NK-92 treated with Interleukin-12 subunit alpha and Interleukin-12 subunit beta, amount 100 ng/mL, for 24 hours (cell line): ENCODE data around the gene DOCK2.
"Not testable (repeated sequence)": the region's sequence is repeated elsewhere in the genome, so short reads cannot be mapped to it uniquely, and the experiment has no call there.

ENCODE experiments used
- DNase-seq: peaks from one replicate; lab custom pipeline; 2025; lab: John Stamatoyannopoulos, UW

DOCK2 gene

DNA sequence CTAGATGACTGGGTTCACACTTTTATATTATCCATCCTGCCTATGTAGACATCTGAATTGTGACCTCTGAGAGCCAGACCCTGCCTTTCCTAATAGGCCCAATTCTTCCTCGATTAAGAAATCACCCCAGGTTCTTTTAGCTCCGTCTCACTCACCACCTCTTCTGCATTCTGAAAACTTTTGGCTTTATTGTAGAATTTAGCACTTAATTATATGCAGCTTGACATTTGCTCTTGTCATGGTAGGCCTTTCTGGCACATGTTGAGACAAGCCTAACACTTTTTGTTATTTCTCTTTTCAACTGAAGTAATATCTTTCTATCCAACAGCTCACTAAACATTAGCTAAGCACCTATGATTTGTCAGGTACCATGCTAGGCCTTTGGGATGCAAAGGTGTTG lies 180.0 kb downstream of the DOCK2 start:
- no peak for DNase-seq

DNA sequence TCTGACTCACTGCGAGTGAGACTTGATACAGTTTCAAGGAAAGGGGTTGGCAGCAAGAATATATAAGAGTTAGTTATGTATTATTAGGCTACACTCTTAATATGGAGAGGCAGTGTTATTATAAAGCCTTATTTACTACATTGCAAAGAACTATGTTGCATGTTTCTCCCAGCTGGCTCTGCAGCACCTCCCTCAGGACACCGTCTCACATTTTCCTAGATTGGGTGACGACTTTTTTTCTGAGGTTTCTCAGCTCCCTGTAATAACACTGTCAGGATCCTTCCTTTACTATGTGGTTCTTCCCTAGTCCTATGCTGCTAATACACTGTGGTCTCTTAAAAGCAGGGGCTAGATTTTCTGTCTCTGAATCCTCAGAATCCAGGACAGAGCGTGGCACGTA lies 189.5 kb downstream of the DOCK2 start:
- DNase-seq, result no peak

DNA sequence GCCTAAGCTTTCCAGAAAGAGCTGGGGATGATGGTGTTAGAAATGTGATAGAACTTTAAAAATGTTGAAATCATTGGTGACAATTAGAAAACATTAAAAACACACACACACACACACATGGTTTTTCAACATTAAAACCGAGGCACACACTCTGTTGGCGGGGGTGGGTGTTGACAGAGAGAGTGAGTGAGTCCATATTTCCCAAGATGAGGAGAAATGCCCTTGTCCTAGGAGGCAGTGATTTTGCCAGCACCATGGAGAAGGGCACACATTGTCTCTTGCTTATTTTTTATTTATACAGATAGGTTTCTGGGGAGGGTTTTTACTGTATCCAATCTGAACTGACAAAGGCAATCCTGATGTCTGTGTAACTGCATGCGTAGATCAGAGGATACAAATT lies 190.7 kb downstream of the DOCK2 start:
- no peak for DNase-seq

DNA sequence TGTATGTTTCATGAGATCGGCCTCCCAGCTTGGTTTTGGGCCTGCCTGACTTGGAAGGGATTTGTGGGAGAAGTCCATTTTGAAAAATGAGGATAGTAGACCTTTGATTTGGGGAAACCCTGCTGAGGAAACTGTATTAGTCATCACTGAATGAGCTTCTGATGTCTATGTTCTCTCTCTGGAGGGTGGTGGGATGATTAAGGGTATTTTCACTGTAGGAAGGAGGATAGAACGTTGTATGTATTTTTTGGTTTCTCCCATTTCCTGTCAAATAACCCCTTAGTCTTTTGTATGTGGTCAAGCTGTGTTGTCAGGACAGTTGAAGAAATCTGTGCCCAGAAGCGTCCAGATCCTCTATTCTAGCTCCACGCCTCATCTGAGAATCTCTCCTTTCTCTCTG lies 191.3 kb downstream of the DOCK2 start:
- no peak for DNase-seq

DNA sequence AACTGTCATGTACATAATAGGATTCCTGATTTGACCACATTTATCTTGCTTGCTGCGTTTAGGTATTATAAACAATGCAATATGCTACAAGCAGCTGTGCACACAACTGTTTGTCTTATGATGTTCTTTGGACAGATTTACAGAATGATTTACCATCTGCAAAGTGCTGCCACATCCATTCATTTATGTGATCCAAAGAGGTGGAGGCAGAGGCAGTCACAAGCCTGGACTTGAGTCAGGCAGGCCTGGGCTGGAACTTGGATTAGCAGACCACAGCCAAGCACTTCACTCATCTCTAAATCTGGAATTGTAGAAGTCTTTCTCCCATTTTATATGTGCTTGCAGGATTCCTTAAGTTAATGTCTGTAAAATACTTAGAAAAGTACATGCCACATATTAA lies 194.3 kb downstream of the DOCK2 start:
- DNase-seq, result no peak

DNA sequence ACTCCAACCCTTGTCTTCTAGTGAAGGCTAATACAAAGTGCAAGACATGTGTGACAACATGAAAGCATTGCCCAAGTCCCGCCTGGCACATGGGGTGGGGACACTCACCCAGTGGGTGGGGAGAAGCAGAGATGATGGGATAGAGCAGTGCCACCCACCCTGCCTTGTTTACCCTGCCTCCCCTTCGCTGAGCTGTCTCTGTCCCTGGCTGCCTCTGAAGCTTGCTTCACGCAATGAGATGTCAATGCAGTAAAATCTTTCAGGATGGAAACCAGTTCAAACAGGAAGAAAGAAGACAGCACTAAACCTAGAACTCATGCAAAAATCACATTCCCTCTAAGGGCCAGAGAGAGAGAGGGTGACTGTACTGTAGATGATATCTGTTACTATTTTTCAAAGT lies 195.2 kb downstream of the DOCK2 start:
- DNase-seq, result no peak

DNA sequence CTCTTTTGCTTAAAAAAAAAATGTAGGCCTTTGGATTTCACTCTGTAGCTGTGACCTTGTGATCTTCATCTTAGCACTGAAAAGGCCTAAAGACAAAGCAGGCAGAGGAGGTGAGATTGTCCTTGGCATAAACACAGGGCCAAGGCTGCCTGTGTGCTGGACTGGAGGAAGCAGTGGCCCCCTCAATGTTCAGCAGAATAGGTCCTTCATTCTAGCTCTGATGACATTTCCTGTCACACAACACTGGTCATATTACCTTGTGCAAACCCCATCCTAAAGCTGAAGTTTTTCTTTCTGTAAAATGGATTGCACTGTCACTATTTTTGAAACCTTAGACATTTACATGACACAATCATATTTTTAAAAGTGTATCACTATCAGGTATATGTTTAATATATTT lies 195.8 kb downstream of the DOCK2 start:
- peak; percentile 3 for DNase-seq

DNA sequence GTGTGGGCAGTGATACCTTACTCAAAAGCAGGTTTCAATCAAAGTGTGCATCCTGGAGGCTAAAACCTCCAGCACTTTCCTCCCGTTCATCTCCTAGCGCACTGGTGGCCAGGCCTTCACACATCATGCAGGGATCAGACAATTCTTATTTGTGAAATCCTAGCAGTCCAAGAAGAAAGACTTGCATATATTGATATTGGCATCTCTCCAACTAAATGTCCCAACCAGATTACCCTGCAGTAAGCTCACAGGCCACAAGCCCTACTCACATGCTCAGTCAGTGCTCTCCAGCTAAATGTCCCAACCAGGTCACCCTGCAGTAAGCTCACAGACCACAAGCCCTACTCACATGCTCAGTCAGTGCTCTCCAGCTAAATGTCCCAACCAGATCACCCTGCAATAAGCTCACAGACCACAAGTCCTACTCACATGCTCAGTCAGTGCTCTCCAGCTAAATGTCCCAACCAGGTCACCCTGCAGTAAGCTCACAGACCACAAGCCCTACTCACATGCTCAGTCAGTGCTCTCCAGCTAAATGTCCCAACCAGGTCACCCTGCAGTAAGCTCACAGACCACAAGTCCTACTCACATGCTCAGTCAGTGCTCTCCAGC lies 196.7 kb downstream of the DOCK2 start:
- not testable (repeated sequence) for DNase-seq

DNA sequence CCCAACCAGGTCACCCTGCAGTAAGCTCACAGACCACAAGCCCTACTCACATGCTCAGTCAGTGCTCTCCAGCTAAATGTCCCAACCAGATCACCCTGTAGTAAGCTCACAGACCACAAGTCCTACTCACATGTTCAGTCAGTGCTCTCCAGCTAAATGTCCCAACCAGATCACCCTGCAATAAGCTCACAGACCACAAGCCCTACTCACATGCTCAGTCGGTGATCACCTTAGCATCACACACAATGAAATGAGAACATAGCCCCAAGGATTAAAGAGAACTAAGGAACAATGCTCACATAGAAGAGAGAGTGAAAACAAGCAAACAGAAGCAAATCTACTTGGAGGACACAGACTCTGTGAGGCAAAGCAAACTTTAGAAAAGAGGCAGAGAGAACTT lies 197.5 kb downstream of the DOCK2 start:
- DNase-seq, result peak; percentile 41

DNA sequence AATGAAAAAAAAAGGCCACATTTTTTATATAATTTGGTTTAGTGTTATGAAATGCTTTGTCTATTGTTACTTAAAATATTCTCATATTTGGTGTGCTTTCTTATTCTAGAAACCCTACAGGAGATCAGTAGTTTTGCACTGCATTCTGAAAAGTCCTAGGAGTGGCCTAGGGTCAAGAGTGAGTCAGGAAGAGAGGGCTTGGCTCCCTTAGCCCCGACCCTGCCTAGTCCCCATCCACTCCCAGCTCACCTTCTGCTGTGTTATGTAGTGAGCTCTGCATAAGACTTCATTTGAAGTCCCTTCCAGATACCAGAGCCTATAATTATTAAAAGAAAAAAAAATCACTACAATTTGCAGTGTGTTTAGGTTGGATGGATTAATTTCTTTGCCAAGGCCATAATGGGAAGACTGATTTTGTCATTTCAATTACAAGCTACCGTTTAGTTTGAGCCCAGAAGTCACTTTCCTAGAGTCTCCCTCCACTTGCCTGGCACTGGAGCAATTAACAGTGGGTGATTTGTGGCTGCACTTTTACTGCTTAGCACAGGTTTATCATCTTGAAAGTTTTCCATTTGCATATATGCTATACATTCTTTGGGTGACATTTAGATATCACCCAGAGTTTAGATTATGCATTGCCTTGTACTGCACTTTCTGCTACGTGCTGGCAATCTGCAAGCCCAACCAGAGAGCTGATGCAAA lies 199.9 kb downstream of the DOCK2 start:
- no peak for DNase-seq

DNA sequence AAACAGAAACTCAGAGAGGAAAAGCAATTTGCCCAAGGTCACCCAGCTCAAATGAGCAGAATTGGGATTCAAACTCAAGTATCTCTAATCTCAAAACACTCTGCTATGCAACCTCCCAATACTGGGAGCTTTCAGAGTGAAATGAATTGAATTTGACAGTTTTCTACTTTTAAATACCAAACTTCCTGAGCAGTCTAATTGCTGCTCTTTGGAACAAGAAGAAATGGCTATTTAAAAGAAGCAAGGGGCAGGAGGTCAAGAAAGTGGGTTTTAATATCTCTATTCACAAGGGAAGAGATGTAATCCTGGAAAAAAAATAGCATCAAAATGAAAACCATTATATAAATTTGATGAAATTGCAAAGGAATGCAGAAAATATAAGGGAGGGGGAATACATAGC lies 200.6 kb downstream of the DOCK2 start:
- DNase-seq, result no peak

DNA sequence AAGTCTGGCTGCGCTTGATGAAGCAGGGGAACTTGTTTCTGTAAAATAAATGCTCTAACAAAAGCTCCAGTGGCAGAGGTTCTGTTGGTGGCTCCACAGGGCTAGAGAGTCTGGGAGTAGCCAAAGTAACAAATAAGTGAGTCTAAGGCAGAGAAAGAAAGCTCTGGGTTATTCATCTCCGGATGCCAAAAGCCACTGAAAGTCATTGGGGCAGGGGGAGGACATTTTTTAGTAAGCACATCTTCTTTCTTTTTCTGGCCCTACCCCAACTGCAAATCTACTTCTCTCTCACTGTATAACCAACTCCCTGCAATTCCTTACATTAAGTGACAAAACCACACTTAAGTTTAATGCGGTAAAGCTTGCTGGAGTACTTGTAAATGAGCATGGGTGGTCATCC lies 201.6 kb downstream of the DOCK2 start:
- DNase-seq, result no peak

DNA sequence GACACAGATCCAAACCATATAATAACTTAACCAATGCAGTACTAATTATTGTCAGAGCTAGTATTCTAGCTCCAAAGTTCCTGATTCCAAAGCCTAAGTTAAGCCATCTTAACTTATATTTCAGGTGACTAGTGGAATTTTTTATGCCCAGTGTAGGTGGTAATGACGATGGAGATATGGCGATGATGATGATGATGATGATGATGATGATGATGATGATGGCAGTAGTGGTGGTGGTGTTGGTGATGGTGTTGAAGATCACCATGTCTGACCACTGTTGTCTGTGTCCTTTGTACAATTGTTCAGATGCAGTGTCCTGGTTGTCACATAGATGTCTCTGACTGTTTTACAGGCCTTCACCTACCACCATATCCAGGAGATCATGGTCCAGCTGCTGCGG lies 203.3 kb downstream of the DOCK2 start:
- DNase-seq, result no peak

DNA sequence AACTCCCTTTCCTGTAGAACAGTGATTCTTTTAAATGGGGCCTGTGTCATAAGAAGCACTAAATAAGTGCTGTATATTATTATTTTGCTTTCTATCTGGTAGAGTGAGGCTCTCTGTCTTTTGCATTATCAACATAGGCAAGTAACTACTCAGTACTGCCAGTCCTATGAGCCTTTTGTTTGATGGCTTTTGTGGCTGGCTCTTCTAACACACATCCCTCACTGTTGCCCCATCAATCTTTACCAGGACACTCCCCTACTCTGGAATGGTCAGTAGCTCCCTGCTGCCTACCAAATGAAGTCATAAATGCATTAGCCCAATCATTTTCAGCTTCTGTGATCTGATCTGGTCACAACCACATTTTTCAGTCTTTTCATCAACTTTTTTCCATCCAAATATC lies 205.6 kb downstream of the DOCK2 start:
- DNase-seq, result no peak

DNA sequence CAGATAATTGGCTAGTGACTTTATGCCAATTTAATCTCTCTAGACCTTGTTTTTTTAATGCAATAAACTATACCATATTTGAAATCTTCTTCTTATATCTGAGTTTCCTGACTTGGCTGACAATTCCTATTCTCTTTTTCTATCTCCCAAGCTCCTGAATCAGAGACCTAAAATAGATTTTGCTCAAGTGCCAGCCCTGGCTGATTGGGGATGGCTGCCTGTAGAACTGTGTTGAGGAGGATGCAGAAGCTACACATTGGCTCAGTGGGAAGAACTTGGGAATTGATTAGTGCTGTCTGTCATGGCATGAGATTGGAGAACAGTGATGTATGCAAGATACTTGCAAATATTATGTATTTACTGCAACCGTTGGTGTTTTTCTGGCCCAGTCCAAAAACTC lies 210.4 kb downstream of the DOCK2 start:
- DNase-seq, result no peak

DNA sequence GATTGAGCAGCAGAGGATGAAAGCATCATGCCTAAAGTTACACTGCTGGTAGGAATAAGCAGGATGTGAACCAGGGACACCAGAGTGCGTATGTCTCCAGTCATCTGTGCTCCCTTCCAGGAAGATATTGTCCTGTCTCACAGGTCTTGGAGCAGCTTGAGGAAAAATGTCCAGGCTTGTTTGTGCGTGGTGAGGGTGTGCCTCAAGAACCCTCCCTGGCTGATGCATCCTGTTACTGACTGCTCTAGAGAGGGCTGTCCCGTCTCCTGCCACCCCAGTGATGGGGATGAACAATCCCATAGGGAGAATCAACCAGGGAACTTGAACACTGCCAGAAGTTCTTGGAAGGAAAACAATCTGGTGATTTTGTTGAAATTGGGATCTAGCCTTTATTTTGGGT lies 211.2 kb downstream of the DOCK2 start:
- DNase-seq, result no peak

DNA sequence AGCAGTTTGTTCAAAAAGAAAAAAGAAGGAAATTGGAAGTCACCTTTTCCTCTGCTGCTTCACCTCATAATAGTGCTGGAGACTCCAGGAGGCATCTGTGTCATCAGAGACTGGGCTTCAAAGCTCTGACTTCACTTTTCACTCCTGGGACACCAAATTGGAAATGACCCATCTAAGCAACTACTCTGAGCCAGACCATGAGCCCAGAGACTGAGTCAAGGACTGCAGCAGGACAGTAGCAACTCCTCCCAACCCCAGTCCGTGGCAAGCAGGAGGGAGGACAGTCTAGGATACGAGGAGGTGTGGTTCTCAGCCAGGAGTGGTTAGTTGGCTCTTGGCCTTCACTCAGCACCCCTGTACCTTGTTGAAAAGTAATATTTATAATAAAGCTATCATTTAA lies 211.7 kb downstream of the DOCK2 start:
- no peak for DNase-seq

DNA sequence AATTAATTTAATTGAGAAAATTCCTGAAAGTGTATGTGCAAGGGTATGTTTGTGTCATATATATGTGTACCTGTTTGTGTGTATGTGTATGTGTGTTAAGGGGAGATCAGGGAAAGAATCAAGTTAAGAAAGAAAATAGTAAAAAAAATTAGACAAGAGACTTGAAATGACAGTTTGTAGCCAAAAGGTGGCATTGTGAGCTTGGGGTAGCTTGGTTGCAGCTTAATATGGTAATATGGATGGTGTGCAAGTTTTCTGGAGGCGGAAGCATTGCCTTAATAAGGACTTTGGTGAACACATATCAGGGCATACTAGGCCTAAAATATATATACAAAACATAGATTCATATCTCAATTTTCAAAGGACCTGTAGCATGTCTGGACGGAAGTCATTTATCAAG lies 213.3 kb downstream of the DOCK2 start:
- DNase-seq, result no peak

DNA sequence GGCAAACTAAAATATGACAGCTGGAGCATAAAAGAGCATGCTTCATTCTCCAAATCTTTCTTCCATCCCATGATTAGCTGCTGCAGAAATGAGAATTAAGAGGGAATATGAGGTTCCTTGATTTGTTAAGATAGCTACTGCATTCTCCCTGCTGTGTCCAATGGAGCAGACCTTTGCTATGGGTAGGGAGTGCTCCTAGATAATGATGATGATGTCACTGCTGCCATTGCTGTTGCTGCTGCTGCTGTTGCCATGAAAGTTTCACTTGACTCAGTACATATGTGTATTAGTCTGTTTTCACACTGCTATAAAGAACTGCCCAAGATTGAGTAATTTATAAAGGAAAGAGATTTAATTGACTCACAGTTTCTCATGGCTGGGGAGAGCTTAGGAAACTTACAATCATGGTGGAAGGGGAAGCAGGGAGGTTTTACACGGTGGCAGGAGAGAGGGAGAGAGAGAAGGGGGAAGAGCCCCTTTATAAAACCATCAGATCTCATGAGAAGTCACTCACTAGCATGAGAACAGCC lies 214.3 kb downstream of the DOCK2 start:
- no peak for DNase-seq

DNA sequence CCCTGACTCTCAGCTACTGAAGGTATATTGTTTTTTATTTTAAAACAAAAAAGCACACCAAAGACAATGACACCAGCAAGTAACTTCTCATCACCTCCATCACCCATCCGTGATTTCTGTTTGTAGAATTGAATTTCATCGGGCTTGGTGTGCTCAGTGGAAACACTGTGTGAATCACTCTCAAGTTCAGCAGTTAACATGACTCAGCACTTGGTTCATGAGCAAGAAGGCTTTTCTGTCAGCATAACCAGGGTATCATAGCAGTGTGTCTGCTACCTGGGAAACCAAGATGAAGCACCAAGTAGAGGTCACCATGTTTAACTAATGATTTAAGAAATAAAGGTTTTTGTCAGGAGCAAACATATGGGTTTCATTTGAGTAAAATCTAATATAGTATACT lies 219.5 kb downstream of the DOCK2 start:
- no peak for DNase-seq

DNA sequence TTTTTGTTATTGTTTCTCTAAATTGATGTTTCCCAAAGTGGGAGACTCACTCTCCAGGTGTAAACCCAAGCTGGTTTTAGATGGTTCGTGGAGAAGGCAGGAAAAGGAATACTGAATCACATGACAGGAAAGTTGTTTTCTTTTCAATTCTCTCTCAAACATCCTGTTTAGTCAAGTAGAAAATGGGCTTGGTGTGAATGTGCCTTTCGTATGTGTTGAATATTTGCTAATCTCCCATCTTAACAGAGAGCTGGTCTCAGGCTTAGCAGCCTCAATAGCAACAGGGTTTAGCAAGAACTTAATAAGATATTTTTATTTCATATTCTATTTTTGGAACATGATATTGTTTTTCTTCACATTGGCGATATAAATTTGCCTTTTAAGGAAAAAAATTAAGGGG lies 223.5 kb downstream of the DOCK2 start:
- no peak for DNase-seq

DNA sequence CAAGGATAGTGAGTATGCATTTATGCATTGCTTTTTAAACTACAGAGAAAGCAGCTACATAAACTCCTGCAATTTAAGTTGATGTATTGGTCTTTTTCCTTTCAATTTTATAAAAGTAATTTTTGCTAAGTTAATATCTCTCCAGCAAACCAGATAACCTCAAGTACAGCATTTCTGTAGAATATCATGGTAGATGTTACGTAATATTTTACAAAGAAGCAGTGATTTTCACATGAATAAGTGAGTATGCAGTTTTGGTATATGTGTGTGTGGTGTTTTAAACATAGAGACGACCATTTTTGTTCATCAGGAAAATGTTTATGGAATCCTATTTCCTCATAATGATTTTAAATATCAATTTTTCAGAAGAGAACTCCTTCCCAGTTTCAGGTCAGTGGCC lies 224.4 kb downstream of the DOCK2 start:
- no peak for DNase-seq

DNA sequence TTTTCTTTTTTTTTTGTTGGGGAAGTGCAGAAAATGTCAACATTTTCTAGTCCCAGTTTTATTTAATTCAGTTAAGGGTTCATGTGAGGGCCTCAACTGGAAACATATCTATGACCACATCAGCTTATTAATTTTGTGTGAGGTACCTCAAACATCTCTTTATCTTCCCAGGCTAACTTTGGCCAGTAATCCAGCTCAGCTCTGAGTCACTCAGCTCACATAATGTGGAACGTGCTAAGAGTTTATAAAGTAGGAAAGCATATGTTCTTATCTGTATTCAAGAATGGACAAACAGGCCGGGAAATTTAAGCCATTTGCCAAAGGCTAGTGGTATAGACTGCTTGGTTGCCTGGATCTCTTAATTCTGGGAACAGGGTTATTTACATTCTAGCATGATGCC lies 224.9 kb downstream of the DOCK2 start:
- no peak for DNase-seq

DNA sequence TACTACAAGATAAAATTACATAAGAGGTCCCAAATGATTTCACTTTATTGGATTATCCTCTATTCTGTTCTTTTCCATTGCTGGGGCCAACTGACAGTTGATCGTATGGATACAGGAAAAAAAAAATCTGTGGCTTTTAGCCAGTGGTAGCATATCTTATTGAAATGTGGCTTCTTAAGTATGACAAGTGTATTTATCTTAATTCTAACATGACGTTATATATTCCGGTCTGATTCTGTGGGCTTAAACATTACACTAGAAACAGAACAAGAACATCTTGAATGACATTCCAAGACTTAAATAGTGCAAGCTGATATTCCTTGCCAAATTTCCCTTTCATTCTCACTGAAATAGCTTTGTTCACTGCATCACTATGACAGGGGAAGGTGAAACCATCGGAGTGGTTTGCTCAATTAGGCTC lies 225.3 kb downstream of the DOCK2 start:
- DNase-seq, result no peak
